8988T (cell line): Measurements from ENCODE around the gene CCN2.
"Not testable (repeated sequence)": the region's sequence is repeated elsewhere in the genome, so short reads cannot be mapped to it uniquely, and the experiment has no call there.

Experiments used
- DNase-seq: peaks from one replicate; pipeline ENCODE4 v3.0.0; 2011

Gene CCN2

DNA sequence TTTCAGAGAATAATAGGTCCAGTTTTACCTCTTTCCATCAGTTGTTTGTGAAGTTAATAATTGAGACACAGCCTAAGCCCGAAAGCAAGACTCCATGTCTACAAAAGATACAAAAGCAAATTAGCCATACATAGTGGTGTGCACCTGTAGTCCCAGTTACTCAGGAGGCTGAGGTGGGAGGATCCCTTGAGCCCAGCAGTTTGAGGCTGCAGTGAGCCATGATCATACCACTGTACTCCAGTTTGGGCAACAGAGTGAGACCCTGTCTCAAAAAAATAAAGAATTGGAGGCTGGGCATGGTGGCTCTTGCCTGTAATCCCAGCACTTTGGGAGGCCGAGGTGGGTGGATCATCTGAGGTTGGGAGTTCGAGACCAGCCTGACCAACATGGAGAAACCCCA is 42.4 kb downstream of the CCN2 start:
- DNase-seq: not testable (repeated sequence)

DNA sequence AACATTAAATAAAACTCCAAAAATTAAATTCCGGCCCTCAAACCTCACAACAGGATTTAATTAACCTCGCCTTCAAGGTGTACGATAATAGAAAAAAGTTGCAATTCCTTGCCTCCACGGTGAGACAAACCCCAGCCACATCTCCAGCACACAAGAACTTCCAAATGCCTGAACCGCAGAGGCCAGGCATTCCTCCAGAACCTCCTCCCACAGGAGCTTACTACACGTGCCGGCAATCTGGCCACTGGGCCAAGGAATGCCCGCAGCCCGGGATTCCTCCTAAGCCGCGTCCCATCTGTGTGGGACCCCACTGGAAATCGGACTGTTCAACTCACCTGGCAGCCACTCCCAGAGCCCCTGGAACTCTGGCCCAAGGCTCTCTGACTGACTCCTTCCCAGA is 47.4 kb downstream of the CCN2 start:
- DNase-seq: not testable (repeated sequence)

DNA sequence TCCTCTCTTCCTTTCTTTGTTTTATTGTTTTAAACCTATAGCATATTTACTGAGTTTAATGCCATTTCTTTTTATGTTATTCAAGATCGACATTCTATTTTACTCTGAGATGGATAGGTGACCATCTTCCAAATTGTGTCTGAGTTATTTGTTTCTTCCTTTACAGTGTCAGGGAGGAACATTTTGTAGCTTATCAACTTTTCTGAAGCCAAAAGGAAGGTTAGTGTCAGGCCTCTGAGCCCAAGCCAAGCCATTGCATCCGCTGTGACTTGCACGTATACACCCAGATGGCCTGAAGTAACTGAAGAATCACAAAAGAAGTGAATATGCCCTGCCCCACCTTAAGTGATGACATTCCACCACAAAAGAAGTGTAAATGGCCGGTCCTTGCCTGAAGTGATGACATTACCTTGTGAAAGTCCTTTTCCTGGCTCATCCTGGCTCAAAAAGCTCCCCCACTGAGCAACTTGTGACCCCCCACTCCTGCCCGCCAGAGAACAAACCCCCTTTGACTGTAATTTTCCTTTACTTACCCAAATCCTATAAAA is 49.8 kb downstream of the CCN2 start:
- DNase-seq: not testable (repeated sequence)

DNA sequence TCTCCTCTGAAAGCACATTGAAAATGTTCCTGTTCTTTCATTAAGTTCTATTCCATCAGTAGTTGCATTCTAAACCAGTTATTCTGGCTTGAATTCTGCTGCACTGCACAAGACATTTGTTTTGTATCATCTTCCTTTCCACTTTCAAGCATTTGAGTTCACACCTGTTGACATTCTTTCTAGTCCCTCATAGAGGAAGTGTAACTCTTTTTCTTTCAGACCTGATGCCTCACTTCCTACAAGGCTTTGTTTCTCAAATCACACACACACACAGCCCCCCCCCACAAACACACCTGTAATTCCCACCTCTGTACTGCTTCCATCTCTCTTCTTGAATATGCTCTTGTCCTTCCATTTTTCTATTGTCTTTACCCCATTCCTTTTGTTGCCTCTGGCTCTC is 50.9 kb downstream of the CCN2 start:
- DNase-seq: no peak

DNA sequence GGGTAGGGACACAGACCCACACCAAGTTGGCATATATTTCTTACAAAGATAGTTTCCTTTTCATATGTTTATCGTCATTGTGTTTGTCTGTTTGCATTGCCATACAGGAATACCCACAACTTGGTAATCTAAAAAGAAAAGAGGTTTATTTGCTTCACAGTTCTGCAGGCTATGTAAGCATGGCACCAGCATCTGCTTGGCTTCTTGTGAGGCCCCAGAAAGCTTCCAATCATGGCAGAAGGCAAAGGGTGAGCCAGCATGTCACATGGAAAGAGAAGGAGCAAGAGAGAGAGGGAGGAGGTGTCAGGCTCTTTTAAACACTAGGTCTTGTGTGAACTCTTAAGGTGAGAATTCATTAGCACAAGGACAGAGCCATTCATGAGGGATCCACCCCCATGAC is 52.5 kb downstream of the CCN2 start:
- DNase-seq: no peak
